SK-N-SH treated with all-trans-retinoic acid at 6 μM for 48 hours (cell line): ENCODE measurements around the gene PRDM5.

Experiments
- BACH2 ChIP-seq: fragments of 250-450 bp; sonication (Bioruptor Pico); IDR thresholded peaks from 2 replicates; pipeline ENCODE4 v1.9.0; 2021; ENCODE audit warnings: mild to moderate bottlenecking, borderline replicate concordance
- CREB5 ChIP-seq: fragments of 250-450 bp; sonication (Bioruptor Pico); IDR thresholded peaks from 2 replicates; pipeline ENCODE4 v1.5.1; 2020; ENCODE audit warnings: low read depth, mild to moderate bottlenecking, moderate library complexity
- ISL1 ChIP-seq: fragments of 250-450 bp; sonication (Bioruptor Pico); IDR thresholded peaks from 2 replicates; pipeline ENCODE4 v2.1.2; 2022; ENCODE audit warnings: mild to moderate bottlenecking, moderate library complexity
- PATZ1 ChIP-seq: fragments of 250-450 bp; sonication (Bioruptor Pico); IDR thresholded peaks from 2 replicates; pipeline ENCODE4 v1.8.0; 2020; ENCODE audit warnings: mild to moderate bottlenecking, moderate library complexity, borderline replicate concordance
- RARB ChIP-seq: fragments of 250-450 bp; sonication (Bioruptor Pico); IDR thresholded peaks from 2 replicates; pipeline ENCODE4 v1.8.0; 2021; ENCODE audit warnings: mild to moderate bottlenecking, moderate library complexity
- SNAI2 ChIP-seq: fragments of 250-450 bp; sonication (Bioruptor Pico); IDR thresholded peaks from 2 replicates; pipeline ENCODE4 v1.5.0; 2020; ENCODE audit warnings: mild to moderate bottlenecking, moderate library complexity
- TOX ChIP-seq: fragments of 250-450 bp; sonication (Bioruptor Pico); IDR thresholded peaks from 2 replicates; pipeline ENCODE4 v1.8.0; 2021; ENCODE audit warnings: mild to moderate bottlenecking, moderate library complexity, borderline replicate concordance
- ZFP3 ChIP-seq: fragments of 250-450 bp; sonication (Bioruptor Pico); IDR thresholded peaks from 2 replicates; pipeline ENCODE4 v1.5.0; 2020; ENCODE audit warnings: mild to moderate bottlenecking, moderate library complexity
- ZFP30 ChIP-seq: fragments of 450-650 bp; formaldehyde crosslinking; IDR thresholded peaks from 2 replicates; pipeline ENCODE4 v1.5.0; 2022; ENCODE audit warnings: mild to moderate bottlenecking, moderate library complexity

- TF ChIP-seq RARB (CRISPR knock-in tag) (no peak), PATZ1 (CRISPR knock-in tag) (no peak), CREB5 (no peak), BACH2 (no peak), ZFP3 (CRISPR knock-in tag) (no peak), ZFP30 (CRISPR knock-in tag) (no peak), TOX (no peak), SNAI2 (CRISPR knock-in tag) (no peak), ISL1 (CRISPR knock-in tag) (no peak)
Observed at GRCh38 chr4:120761070-120761469, 161.5 kb downstream of the PRDM5 start.
